Mammary epithelial cell (primary cell): ENCODE results near the gene BEND6.

Source experiments
- CTCF ChIP-seq, 2 donors: IDR thresholded peaks in 1 of 2; conservative IDR thresholded peaks in 1 of 2; 2 replicates each; pipeline ENCODE4 v1.5.1; 2011 to 2012; ENCODE audit warnings: inconsistent platforms in 2 of 2, low read length in 2 of 2, mild to moderate bottlenecking in 2 of 2, control low read depth in 1 of 2, low read depth in 1 of 2; ENCODE audit not compliant: insufficient read depth in 1 of 2; ENCODE audit errors: extremely low read depth in 1 of 2
- EZH2 ChIP-seq: IDR thresholded peaks from 2 replicates; pipeline ENCODE4 v1.6.1; 2012; ENCODE audit warnings: low read length, inconsistent platforms, borderline replicate concordance

GRCh38 chr6:56946368-56946767 lies 8.5 kb upstream of the BEND6 start:
- TF ChIP-seq CTCF (conservative IDR thresholded peaks at IDR 0.05 in 1 of 2, IDR thresholded peaks at IDR 0.05 in 1 of 2; ENCODE audit: extremely low read depth in 1 of 2, insufficient read depth in 1 of 2, low read depth in 1 of 2, low read length in 2 of 2): no peak
- no peak for TF ChIP-seq EZH2
